Endothelial cell of umbilical vein (primary cell): Measurements from ENCODE around the gene CCDC85A.

Experiments
- EZH2 ChIP-seq: IDR thresholded peaks from 2 replicates; pipeline ENCODE4 v1.6.1; 2012; ENCODE audit warnings: borderline replicate concordance, low read depth, mild to moderate bottlenecking, moderate library complexity, low read length, inconsistent platforms; ENCODE audit not compliant: severe bottlenecking
- GATA2 ChIP-seq: IDR thresholded peaks from 2 replicates; pipeline ENCODE4 v1.7.0; 2011; ENCODE audit warnings: low read depth, mild to moderate bottlenecking, moderate library complexity, mixed read lengths, low read length; ENCODE audit not compliant: insufficient read length, insufficient read depth
- JUN ChIP-seq: IDR thresholded peaks from 2 replicates; pipeline ENCODE4 v1.6.1; 2011; ENCODE audit warnings: borderline replicate concordance, low read depth; ENCODE audit not compliant: insufficient read length, insufficient read depth
- MYC ChIP-seq: IDR thresholded peaks from one replicate; pipeline ENCODE4 v1.6.1; 2011; ENCODE audit warnings: mild to moderate bottlenecking, low read depth, low read length
- POLR2A ChIP-seq: IDR thresholded peaks from 2 replicates; pipeline ENCODE4 v1.6.1; 2012; ENCODE audit warnings: low read depth, mild to moderate bottlenecking, control low read depth, low read length
- POLR2AphosphoS5 ChIP-seq: IDR thresholded peaks from 2 replicates; pipeline ENCODE4 v1.6.1; 2012; ENCODE audit warnings: low read depth, mild to moderate bottlenecking, control low read depth, low read length, moderate library complexity; ENCODE audit not compliant: insufficient read depth
- TF ChIP-seq, protein P1 (sequence below), 2 donors: IDR thresholded peaks; 1 replicate in 1 of 2; 2 replicates in 1 of 2; pipeline ENCODE4 v1.5.1; 2011; ENCODE audit warnings: low read length in 2 of 2, mild to moderate bottlenecking in 2 of 2, moderate library complexity in 2 of 2, control low read depth in 1 of 2, inconsistent platforms in 1 of 2, low read depth in 1 of 2; ENCODE audit not compliant: insufficient read depth in 1 of 2; ENCODE audit errors: extremely low read depth in 1 of 2
- TF ChIP-seq, protein P2 (sequence below): IDR thresholded peaks from 2 replicates; pipeline ENCODE4 v1.6.1; 2011; ENCODE audit not compliant: insufficient read depth, insufficient read length

DNA sequence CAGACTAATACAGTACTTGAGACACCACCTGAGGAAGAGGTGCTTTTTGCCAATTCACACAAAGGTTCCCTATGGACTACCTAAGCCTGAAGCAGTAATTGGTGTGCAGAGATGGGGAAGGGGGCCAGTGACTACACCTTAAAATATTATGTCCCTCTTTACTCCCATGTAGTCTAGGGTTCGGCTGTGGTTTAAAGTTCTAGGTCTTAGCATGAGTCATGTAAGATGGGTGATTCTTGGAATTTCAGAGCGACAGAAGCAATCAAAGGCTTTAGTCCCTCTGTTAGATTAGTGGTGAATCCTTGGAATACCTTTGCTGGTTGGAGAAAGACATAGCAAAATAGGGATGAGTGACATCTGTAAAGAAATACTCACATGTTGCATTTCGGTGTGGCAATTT is 14.3 kb upstream of the CCDC85A start:
- TF ChIP-seq, protein P1, sequence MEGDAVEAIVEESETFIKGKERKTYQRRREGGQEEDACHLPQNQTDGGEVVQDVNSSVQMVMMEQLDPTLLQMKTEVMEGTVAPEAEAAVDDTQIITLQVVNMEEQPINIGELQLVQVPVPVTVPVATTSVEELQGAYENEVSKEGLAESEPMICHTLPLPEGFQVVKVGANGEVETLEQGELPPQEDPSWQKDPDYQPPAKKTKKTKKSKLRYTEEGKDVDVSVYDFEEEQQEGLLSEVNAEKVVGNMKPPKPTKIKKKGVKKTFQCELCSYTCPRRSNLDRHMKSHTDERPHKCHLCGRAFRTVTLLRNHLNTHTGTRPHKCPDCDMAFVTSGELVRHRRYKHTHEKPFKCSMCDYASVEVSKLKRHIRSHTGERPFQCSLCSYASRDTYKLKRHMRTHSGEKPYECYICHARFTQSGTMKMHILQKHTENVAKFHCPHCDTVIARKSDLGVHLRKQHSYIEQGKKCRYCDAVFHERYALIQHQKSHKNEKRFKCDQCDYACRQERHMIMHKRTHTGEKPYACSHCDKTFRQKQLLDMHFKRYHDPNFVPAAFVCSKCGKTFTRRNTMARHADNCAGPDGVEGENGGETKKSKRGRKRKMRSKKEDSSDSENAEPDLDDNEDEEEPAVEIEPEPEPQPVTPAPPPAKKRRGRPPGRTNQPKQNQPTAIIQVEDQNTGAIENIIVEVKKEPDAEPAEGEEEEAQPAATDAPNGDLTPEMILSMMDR (IDR thresholded peaks at IDR 0.05; ENCODE audit: extremely low read depth in 1 of 2, insufficient read depth in 1 of 2, low read depth in 1 of 2, low read length in 2 of 2), result no peak
- TF ChIP-seq POLR2A (no peak), JUN (no peak), GATA2 (no peak), POLR2AphosphoS5 (no peak), EZH2 (no peak), MYC (no peak)
- TF ChIP-seq, protein P2, sequence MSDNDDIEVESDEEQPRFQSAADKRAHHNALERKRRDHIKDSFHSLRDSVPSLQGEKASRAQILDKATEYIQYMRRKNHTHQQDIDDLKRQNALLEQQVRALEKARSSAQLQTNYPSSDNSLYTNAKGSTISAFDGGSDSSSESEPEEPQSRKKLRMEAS, result no peak
